ENCODE data around the gene ARAF.
A peak's percentile ranks its signal among the peaks of the same experiment; 100 is the strongest.

The ARAF gene

DNA sequence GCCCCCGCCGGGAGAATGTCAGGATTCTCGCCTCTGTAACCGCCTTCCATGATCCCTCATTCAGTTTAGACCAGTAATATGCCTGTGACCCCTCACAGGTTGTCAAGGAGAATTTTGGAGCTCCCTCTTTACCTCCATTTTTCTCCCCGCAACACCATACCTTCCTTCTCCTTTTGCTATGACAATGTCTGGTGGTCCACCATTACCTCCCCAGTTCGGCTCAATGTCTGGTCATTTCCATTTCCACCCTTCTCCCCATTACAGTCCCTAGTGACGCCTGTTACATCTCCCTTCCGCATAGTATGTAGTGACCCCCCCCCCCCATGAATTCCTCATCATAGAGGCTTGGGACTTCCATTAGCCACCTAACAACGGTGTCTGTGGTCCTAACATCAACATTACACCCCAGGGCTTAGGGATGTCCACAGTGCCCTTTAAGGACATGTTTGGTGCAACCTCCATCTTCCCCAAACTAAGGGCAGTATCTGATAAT is 700 bp downstream of the ARAF start:
- no peak overlapping the region for H3K27ac ChIP-seq
- H3K4me3 ChIP-seq (IDR thresholded peaks at IDR 0.05; ENCODE audit: insufficient read depth, low read depth, low read length): no peak overlapping the region

DNA sequence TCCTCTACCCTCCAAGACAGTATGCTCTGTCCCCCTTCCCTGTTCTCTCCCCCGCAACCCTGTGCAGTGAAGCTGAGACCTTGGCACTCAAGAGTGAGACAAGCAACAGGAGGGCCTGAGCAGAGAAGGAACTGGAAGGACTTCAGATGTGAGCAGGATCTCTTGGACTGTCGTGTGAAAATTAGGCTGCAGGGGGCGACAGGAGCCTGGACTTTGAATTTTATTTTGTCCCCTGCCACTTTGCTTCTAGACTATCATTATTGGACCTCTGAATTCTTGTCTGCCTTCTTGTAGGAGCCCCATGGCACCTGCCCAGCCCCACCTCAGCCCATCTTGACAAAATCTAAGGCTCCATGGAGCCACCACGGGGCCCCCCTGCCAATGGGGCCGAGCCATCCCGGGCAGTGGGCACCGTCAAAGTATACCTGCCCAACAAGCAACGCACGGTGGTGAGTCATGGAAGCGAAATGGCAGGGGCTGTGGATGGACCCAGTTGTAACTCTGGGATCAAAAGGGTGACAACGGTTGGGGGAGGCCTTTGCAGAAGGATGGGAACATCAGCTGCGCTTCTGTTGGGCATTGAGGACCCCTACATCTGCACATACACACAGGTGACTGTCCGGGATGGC is 1.7 kb downstream of the ARAF start:
- no peak overlapping the region for H3K4me2 ChIP-seq

More for the DNA sequence above, 700 bp downstream of the ARAF start:
- Histone ChIP-seq H4K20me1 (ENCODE audit: insufficient read depth) (no peaks in the 10 kb centered on the region), H3K9ac (peak overlapping the region; percentile 71; the same call in 1 of the 2 replicates), H3K36me3 (ENCODE audit: insufficient read depth) (no peaks in the 10 kb centered on the region), H3K27me3 (ENCODE audit: insufficient read depth, low read depth) (no peaks in the 10 kb centered on the region), H3K4me1 (ENCODE audit: low read depth, poor library complexity, severe bottlenecking) (peaks cover 26% of the 10 kb centered on the region), H2AFZ (ENCODE audit: low read depth) (0 out of 2 replicates have a peak overlapping the region, but pooled peaks have one; percentile 66), H3K4me2 (peak overlapping the region; percentile 48; the same call in 1 of the 2 replicates), H3K79me2 (ENCODE audit: insufficient read depth, low read depth) (peaks cover 4% of the 10 kb centered on the region; the same call in 1 of the 2 replicates)
- TF ChIP-seq, protein P1, sequence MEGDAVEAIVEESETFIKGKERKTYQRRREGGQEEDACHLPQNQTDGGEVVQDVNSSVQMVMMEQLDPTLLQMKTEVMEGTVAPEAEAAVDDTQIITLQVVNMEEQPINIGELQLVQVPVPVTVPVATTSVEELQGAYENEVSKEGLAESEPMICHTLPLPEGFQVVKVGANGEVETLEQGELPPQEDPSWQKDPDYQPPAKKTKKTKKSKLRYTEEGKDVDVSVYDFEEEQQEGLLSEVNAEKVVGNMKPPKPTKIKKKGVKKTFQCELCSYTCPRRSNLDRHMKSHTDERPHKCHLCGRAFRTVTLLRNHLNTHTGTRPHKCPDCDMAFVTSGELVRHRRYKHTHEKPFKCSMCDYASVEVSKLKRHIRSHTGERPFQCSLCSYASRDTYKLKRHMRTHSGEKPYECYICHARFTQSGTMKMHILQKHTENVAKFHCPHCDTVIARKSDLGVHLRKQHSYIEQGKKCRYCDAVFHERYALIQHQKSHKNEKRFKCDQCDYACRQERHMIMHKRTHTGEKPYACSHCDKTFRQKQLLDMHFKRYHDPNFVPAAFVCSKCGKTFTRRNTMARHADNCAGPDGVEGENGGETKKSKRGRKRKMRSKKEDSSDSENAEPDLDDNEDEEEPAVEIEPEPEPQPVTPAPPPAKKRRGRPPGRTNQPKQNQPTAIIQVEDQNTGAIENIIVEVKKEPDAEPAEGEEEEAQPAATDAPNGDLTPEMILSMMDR (conservative IDR thresholded peaks at IDR 0.05; ENCODE audit: low read depth, low read length): no peak

DNA sequence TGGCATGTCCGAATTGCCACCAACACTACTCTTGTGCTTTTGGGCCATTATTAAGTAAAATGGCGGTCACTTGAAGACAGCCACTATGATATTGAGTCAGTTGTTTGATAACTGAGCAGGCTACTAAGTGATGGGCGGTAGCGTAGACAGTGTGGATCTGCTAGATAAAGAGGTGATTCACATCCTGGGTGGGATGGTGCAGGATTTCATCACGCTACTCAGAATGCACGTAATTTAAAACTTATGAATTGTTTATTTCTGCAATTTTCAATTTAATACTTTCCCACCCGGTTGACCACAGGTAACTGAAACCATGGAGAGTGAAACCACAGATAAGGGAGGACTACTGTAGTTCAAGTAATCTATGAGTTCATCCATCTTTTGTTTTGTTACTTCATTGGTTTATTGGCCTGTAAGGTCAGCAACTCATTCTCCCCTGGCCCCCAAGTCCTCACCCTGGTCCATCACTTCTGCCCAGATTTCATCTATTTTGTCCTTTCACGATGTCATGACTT is 2.9 kb downstream of the ARAF start:
- Histone ChIP-seq H3K4me2 (no peak overlapping the region), H3K27ac (no peak overlapping the region), H3K4me3 (IDR thresholded peaks at IDR 0.05; ENCODE audit: insufficient read depth, low read depth, low read length) (no peak overlapping the region), H4K20me1 (ENCODE audit: insufficient read depth) (no peaks in the 10 kb centered on the region), H3K4me1 (ENCODE audit: low read depth, poor library complexity, severe bottlenecking) (peaks cover 26% of the 10 kb centered on the region), H3K79me2 (ENCODE audit: insufficient read depth, low read depth) (peaks cover 4% of the 10 kb centered on the region; the same call in 1 of the 2 replicates), H2AFZ (ENCODE audit: low read depth) (no peak overlapping the region), H3K9ac (no peak overlapping the region), H3K27me3 (ENCODE audit: insufficient read depth, low read depth) (no peaks in the 10 kb centered on the region), H3K36me3 (ENCODE audit: insufficient read depth) (no peaks in the 10 kb centered on the region)
- TF ChIP-seq, protein P1 (conservative IDR thresholded peaks at IDR 0.05; ENCODE audit: low read depth, low read length): no peak

More for the DNA sequence above, 1.7 kb downstream of the ARAF start:
- H3K79me2 ChIP-seq (ENCODE audit: insufficient read depth, low read depth): peaks cover 4% of the 10 kb centered on the region; the same call in 1 of the 2 replicates
- no peaks in the 10 kb centered on the region for H4K20me1 ChIP-seq (ENCODE audit: insufficient read depth)
- H3K4me3 ChIP-seq (IDR thresholded peaks at IDR 0.05; ENCODE audit: insufficient read depth, low read depth, low read length): no peak overlapping the region
- H3K36me3 ChIP-seq (ENCODE audit: insufficient read depth): no peaks in the 10 kb centered on the region
- H2AFZ ChIP-seq (ENCODE audit: low read depth): no peak overlapping the region
- TF ChIP-seq, protein P1 (conservative IDR thresholded peaks at IDR 0.05; ENCODE audit: low read depth, low read length): peak; percentile 41
- H3K4me1 ChIP-seq (ENCODE audit: low read depth, poor library complexity, severe bottlenecking): peaks cover 26% of the 10 kb centered on the region
- no peak overlapping the region for H3K9ac ChIP-seq
- no peaks in the 10 kb centered on the region for H3K27me3 ChIP-seq (ENCODE audit: insufficient read depth, low read depth)
- no peak overlapping the region for H3K27ac ChIP-seq

DNA sequence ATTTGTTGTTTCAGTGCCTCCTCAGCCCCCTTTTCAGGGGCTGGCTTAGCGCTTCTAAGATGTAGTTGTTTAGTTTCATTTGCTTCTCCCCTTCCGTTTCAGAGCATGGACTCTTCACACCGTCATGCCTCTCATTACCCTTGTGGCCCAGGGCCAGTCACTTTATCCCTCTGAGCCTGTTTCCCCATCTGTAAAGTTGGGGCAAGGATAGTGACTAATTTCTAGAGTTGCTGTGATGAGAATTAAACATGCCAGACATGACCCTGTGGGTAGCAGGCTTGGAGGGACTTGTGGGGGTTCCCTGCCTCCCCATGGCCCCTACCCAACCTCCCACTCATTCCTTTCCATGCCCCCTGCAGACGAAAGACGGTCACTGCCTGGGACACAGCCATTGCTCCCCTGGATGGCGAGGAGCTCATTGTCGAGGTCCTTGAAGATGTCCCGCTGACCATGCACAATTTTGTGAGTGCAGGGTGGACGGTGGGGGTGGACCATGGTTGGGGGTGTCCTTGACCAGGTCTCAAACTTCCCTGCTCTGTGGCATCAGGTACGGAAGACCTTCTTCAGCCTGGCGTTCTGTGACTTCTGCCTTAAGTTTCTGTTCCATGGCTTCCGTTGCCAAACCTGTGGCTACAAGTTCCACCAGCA is 3.6 kb downstream of the ARAF start:
- TF ChIP-seq, protein P1 (conservative IDR thresholded peaks at IDR 0.05; ENCODE audit: low read depth, low read length): no peak
- no peak overlapping the region for H3K9ac ChIP-seq
- no peaks in the 10 kb centered on the region for H4K20me1 ChIP-seq (ENCODE audit: insufficient read depth)
- H2AFZ ChIP-seq (ENCODE audit: low read depth): no peak overlapping the region
- no peaks in the 10 kb centered on the region for H3K27me3 ChIP-seq (ENCODE audit: insufficient read depth, low read depth)
- H3K36me3 ChIP-seq (ENCODE audit: insufficient read depth): no peaks in the 10 kb centered on the region
- H3K4me2 ChIP-seq: no peak overlapping the region
- peaks cover 26% of the 10 kb centered on the region for H3K4me1 ChIP-seq (ENCODE audit: low read depth, poor library complexity, severe bottlenecking)
- peaks cover 4% of the 10 kb centered on the region; the same call in 1 of the 2 replicates for H3K79me2 ChIP-seq (ENCODE audit: insufficient read depth, low read depth)
- no peak overlapping the region for H3K27ac ChIP-seq
- H3K4me3 ChIP-seq (IDR thresholded peaks at IDR 0.05; ENCODE audit: insufficient read depth, low read depth, low read length): no peak overlapping the region

Measured in KMS-11 (cell line).